ENCODE results near the gene PRPF4. TPM values are rescaled to one million over a fixed set of nuclear protein-coding genes. Genes with fewer than 3 reads are reported as not detected.
A peak's percentile ranks its signal among the peaks of the same experiment; 100 is the strongest.
"Not testable (repeated sequence)": the region's sequence is repeated elsewhere in the genome, so short reads cannot be mapped to it uniquely, and the experiment has no call there.

PRPF4 gene
- total RNA-seq, result 31.1 and 36.6 TPM in 2 replicates

- DNase-seq (ENCODE audit: low read depth), result peak; percentile 97
Observed at GRCh38 chr9:113275157-113276131, at the start of gene PRPF4, which contains the start of gene CDC26. Gene PRPF4 (plus strand): TSS chr9:113275658. CDS start chr9:113275744, 86 bp downstream. Gene CDC26 (minus strand): TSS chr9:113275572. CDS start chr9:113272507, 3,065 bp downstream.

- no peak for DNase-seq (ENCODE audit: low read depth)
Observed at GRCh38 chr9:113227436-113227835, 48.0 kb upstream of the PRPF4 start.

- DNase-seq (ENCODE audit: low read depth), result no peak
Observed at GRCh38 chr9:113228130-113228665, 47.3 kb upstream of the PRPF4 start.

- DNase-seq (ENCODE audit: low read depth), result no peak
Observed at GRCh38 chr9:113231701-113232100, 43.8 kb upstream of the PRPF4 start.

- DNase-seq (ENCODE audit: low read depth), result peak; percentile 11
Observed at GRCh38 chr9:113235701-113236255, 39.7 kb upstream of the PRPF4 start.

GRCh38 chr9:113237026-113237425, 38.4 kb upstream of the PRPF4 start:
- no peak for DNase-seq (ENCODE audit: low read depth)

GRCh38 chr9:113238202-113238858, 37.1 kb upstream of the PRPF4 start:
- DNase-seq (ENCODE audit: low read depth), result no peak

- DNase-seq (ENCODE audit: low read depth), result no peak
Observed at GRCh38 chr9:113238859-113239232, 36.6 kb upstream of the PRPF4 start.

DNA sequence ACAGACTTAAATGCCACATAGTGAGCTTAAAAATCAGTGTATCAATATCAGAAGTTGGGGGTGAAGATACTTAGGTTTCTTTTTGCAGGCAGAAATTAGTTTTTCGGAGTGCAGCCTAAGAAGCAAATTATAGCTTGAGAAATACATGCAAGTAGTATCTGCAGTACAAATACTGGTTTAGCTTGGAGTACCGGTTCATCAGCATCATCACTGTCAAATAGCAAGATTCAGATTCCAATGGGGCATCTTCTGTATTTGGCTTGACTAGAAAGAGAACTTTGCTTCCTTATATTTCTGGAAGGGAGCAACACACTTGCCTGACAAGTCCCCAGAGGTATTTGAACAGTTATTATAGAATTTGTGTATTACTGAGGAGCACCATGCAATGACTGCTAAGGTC, 34.3 kb upstream of the PRPF4 start:
- DNase-seq (ENCODE audit: low read depth), result no peak

DNA sequence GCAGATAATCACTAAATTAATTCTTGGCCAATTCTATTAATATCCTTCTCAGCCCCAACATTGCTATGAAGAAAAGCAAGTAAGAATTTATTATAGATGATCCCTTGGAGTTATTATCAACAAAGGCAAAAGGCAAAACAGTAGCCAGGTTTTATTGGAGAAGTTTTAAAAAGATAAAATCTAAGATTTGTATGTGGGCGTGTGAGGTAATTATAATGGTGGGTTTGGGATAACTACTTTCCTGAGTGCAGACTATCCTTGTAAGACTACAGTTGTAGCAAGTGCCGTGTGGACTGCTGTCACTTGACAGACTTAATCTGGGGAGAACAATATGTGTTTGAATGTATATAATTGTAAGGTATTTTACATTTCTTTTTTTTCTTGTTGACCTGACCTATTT, 30.9 kb upstream of the PRPF4 start:
- DNase-seq (ENCODE audit: low read depth), result no peak

- no peak for DNase-seq (ENCODE audit: low read depth)
Observed at GRCh38 chr9:113245894-113246293, 29.6 kb upstream of the PRPF4 start.

- DNase-seq (ENCODE audit: low read depth), result no peak
Observed at GRCh38 chr9:113246928-113247327, 28.5 kb upstream of the PRPF4 start.

DNA sequence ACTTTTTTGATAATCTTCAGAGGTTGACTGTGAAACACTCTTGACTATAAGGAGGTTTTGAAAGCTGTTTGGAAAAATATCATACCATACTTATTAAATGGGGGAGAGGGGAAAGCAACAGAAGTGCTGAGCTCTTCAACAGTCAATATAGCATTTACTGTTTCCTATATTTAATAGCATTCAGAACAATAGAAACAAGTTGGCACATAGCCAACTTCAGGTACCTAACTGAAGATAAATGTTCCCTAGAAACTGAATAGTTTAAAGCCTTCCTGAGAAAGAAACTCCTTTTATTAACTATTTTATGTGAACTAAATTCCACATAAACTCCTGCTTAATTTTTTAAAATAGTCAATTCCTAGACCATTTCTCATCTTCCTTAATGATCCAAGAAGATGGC, 27.8 kb upstream of the PRPF4 start:
- no peak for DNase-seq (ENCODE audit: low read depth)

GRCh38 chr9:113249661-113250060, 25.8 kb upstream of the PRPF4 start:
- DNase-seq (ENCODE audit: low read depth), result not testable (repeated sequence)

DNA sequence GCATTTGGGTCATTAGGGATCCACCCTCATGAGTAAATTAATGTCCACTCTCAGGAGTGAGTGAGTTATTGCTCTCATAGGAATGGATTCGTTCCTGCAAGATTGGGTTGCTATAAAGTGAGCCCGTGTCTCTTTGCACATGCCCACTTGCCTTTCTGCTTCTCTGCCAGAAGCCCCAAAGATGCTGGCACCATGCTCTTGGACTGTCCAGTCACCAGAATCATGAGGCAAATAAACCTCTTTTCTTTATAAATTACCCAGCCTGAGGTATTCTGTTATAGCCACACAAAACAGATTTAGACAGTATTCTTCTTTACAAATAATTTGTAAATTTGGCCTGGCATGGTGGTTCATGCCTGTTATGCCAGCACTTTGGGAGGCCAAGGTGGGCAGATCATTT, 24.7 kb upstream of the PRPF4 start:
- DNase-seq (ENCODE audit: low read depth), result no peak

DNA sequence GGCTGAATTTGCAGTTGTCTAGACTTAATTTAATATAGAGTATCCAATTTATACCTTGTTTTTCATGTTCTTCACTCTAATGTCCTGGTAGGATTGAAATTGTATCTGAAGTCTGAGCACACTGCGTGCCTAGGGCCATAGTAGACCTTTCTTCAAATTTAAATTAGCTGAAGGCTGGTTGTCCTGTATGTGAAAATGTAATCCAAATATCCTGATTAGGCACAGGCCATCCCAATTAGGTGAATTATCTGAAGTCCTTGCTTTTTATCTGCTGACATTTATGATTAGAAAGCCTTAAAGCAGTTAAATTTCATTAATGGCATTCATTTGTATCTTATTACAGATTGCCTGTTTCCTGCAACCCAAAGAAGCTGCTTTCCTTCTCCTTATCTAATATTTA, 20.5 kb upstream of the PRPF4 start:
- DNase-seq (ENCODE audit: low read depth), result no peak

DNA sequence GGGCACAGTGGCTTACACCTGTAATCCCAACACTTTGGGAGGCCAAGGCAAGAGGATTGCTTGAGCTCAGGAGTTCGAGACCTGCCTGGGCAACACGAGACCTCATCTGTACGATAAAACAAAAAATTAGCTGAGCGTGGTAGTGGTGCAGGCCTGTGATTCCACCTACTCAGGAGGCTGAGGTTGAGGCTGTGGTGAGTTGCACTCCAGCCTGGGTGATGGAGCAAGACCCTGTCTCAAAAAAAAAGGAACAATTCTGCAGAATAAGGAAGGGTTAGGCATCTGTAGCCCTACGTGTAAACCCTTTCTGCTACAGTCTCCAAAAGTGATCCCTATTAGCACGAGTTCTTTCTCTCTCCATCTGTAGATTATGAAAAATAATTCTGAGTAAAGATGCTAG, 20.0 kb upstream of the PRPF4 start:
- DNase-seq (ENCODE audit: low read depth), result no peak

DNA sequence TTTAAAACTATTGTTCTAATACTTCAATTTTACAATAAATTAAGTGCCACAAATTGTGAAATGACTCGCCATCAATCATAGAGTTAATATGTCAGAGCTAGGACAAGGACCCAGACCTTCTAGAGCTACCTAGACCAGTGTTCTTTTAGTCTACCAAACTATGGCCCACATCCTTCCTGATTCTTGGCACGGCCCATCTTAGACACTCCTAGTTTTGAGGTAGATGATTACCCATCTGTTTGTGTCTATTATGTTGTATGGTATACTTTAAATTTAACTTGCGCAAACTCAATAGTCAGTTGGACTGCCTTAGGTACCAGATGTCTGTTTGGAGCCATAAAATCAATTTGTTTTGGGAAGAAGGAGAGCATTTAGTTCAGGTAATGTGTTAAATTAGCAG, 17.6 kb upstream of the PRPF4 start:
- no peak for DNase-seq (ENCODE audit: low read depth)

GRCh38 chr9:113258282-113258681, 17.2 kb upstream of the PRPF4 start:
- no peak for DNase-seq (ENCODE audit: low read depth)

DNA sequence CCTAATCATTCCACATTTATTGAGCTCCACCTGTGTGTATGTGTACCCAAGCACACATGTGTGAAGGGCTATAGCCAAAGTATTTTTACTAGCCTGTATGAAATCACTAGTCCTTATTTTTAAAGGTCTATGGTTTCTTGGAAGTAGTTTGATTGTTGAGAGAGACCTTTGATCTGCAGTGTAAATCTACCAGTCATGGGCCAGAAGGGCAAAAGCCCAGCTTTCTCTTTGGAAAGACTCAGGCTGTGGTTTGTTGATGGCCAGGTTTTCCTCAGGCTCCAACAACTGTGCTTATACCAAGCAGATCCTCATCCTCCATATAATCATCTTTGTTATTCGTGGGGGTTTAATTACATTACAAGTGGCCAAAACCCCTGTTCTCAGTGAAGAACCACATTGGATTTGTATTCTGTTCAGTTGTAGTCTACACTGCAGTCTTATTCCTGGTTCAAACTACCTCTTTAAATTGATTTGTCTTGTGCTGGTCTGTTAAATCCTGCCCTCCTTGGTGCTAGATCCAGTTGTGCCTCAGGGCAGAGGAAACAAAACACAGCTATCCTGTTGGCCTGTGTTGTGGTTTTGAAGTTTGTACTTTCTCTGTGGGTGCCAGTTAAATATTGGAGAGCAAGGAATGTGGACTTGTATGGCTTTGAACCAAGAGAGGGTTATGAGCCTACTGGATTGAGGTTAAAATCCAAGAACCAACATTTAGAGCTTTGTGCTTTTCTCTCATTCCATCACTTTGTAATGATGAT, 13.4 kb upstream of the PRPF4 start:
- DNase-seq (ENCODE audit: low read depth), result peak; percentile 93

GRCh38 chr9:113266174-113266573, 9.3 kb upstream of the PRPF4 start:
- DNase-seq (ENCODE audit: low read depth), result no peak

Data from renal cortical epithelial cell (primary cell).